H1 (cell line): ENCODE data around the gene COL25A1. TPM values are rescaled to one million over a fixed set of nuclear protein-coding genes. Genes with fewer than 3 reads are reported as not detected.

Experiments
- CTCF ChIA-PET: fragments of 300-600 bp; sonication (Branson Sonifier 250); formaldehyde crosslinking; loops from one replicate; lab custom pipeline; 2021; ENCODE audit not compliant: partially characterized antibody; lab: Charles Lee
- POLR2A ChIA-PET: fragments of 300-600 bp; sonication (Branson Sonifier 250); formaldehyde crosslinking; loops from one replicate; lab custom pipeline; 2021; ENCODE audit warnings: inconsistent platforms; ENCODE audit not compliant: partially characterized antibody; lab: Charles Lee
- DNase-seq, 2 experiments: peaks; one replicate each; pipeline versions ENCODE4 v3.0.0 to v3.0.0-alpha.2; 2010 to 2022; ENCODE audit warnings: low spot score in 2 of 2, low read depth in 1 of 2, mixed read lengths in 1 of 2
- FAIRE-seq: peaks from 2 replicates; lab custom pipeline; 2011; peaks lifted over from hg19 to GRCh38; lab: Jason Lieb, UNC
- H2AFZ ChIP-seq: 2 replicates; pipeline ENCODE4 v1.8.1; 2012; ENCODE audit warnings: low read length, inconsistent platforms
- H2AK5ac ChIP-seq: 2 replicates; pipeline ENCODE4 v1.6.1; 2013; ENCODE audit warnings: low read depth, low read length
- H2BK120ac ChIP-seq: replicated peaks from 2 replicates; pipeline ENCODE3; 2013; ENCODE audit warnings: low read depth, low read length, inconsistent platforms
- H2BK12ac ChIP-seq: 2 replicates; pipeline ENCODE4 v1.6.1; 2013; ENCODE audit warnings: low read depth, low read length
- H2BK15ac ChIP-seq: 2 replicates; pipeline ENCODE4 v1.6.1; 2013; ENCODE audit warnings: low read length
- H2BK20ac ChIP-seq: 2 replicates; pipeline ENCODE4 v1.6.1; 2013; ENCODE audit warnings: low read length
- H2BK5ac ChIP-seq: 2 replicates; pipeline ENCODE4 v1.6.1; 2013; ENCODE audit warnings: low read depth, low read length
- H3K14ac ChIP-seq: 2 replicates; pipeline ENCODE4 v1.6.1; 2013; ENCODE audit warnings: inconsistent platforms; ENCODE audit not compliant: insufficient read length
- H3K18ac ChIP-seq: 2 replicates; pipeline ENCODE4 v1.6.1; 2013; ENCODE audit warnings: low read length; ENCODE audit errors: extremely low read depth
- H3K23ac ChIP-seq: 2 replicates; pipeline ENCODE4 v1.6.1; 2013; ENCODE audit warnings: inconsistent platforms; ENCODE audit not compliant: insufficient read length
- H3K23me2 ChIP-seq: 2 replicates; pipeline ENCODE4 v1.6.1; 2013; ENCODE audit warnings: low read depth, low read length
- H3K27ac ChIP-seq: 2 replicates; pipeline ENCODE4 v1.6.1; 2011; ENCODE audit warnings: low read depth, low read length, inconsistent platforms
- H3K27me3 ChIP-seq, 4 experiments: replicated peaks in 1 of 4; 1 replicate in 1 of 4; 2 replicates in 3 of 4; pipeline versions ENCODE4 v1.6.1 to v1.8.1; 2011 to 2013; ENCODE audit warnings: low read length in 3 of 4, mild to moderate bottlenecking in 3 of 4, inconsistent platforms in 2 of 4, mixed read lengths in 2 of 4, moderate library complexity in 1 of 4; ENCODE audit not compliant: control insufficient read depth in 3 of 4, insufficient read depth in 3 of 4; ENCODE audit errors: extremely low read depth in 1 of 4
- H3K36me3 ChIP-seq, 4 experiments: 2 replicates each; pipeline versions ENCODE4 v1.6.1 to v1.8.1; 2011 to 2013; ENCODE audit warnings: mild to moderate bottlenecking in 4 of 4, low read length in 3 of 4, moderate library complexity in 2 of 4, control low read depth in 1 of 4, inconsistent platforms in 1 of 4; ENCODE audit not compliant: insufficient read depth in 4 of 4, control insufficient read depth in 2 of 4
- H3K4ac ChIP-seq: replicated peaks from 2 replicates; pipeline ENCODE3; 2013; ENCODE audit warnings: low read length, low read depth, mixed read lengths, inconsistent platforms; ENCODE audit not compliant: insufficient read length
- H3K4me1 ChIP-seq, 4 experiments: replicated peaks in 1 of 4; 1 replicate in 1 of 4; 2 replicates in 3 of 4; pipeline versions ENCODE4 v1.6.1 to v1.8.1; 2011 to 2013; ENCODE audit warnings: low read length in 3 of 4, inconsistent platforms in 2 of 4, mixed read lengths in 1 of 4; ENCODE audit not compliant: insufficient read depth in 4 of 4, control insufficient read depth in 3 of 4
- H3K4me2 ChIP-seq, 2 experiments: 2 replicates each; pipeline versions ENCODE4 v1.6.1 to v1.8.1; 2011 to 2013; ENCODE audit warnings: low read depth in 2 of 2, low read length in 2 of 2, control low read depth in 1 of 2, inconsistent platforms in 1 of 2, mild to moderate bottlenecking in 1 of 2; ENCODE audit not compliant: insufficient read depth in 1 of 2
- H3K4me3 ChIP-seq, 4 experiments: fragments of 200-600, 300-600 bp in 1 of 4; sonication (generic), shearing (Covaris generic), sonication (Bioruptor Twin) in 1 of 4; 2 replicates each; pipeline versions ENCODE4 v1.5.1 to v1.8.1; 2011 to 2016; ENCODE audit warnings: low read length in 4 of 4, low read depth in 3 of 4, control low read depth in 2 of 4, inconsistent platforms in 2 of 4, mild to moderate bottlenecking in 2 of 4, mixed read lengths in 1 of 4, moderate library complexity in 1 of 4; ENCODE audit not compliant: insufficient read depth in 2 of 4; ENCODE audit errors: extremely low read depth in 1 of 4
- H3K56ac ChIP-seq: replicated peaks from 2 replicates; pipeline ENCODE3; 2013; ENCODE audit warnings: low read depth, mild to moderate bottlenecking, mixed read lengths, low read length, inconsistent platforms; ENCODE audit not compliant: insufficient read length
- H3K79me1 ChIP-seq: 2 replicates; pipeline ENCODE4 v1.6.1; 2013; ENCODE audit warnings: low read depth, low read length, control low read depth
- H3K79me2 ChIP-seq, 2 experiments: 2 replicates each; pipeline versions ENCODE4 v1.6.1 to v1.8.1; 2012 to 2013; ENCODE audit warnings: low read length in 2 of 2, mild to moderate bottlenecking in 2 of 2, inconsistent platforms in 1 of 2; ENCODE audit not compliant: insufficient read depth in 2 of 2, control insufficient read depth in 1 of 2
- H3K9ac ChIP-seq, 4 experiments: replicated peaks in 1 of 4; 1 replicate in 1 of 4; 2 replicates in 3 of 4; pipeline versions ENCODE4 v1.6.1 to v1.8.1; 2011 to 2013; ENCODE audit warnings: low read depth in 3 of 4, low read length in 3 of 4, control low read depth in 2 of 4, mild to moderate bottlenecking in 2 of 4, moderate library complexity in 2 of 4, inconsistent platforms in 1 of 4; ENCODE audit errors: extremely low read depth in 1 of 4
- H3K9me3 ChIP-seq, 2 experiments: 2 replicates each; pipeline versions ENCODE4 v1.6.1 to v1.8.1; 2012 to 2013; ENCODE audit warnings: mild to moderate bottlenecking in 2 of 2, moderate library complexity in 2 of 2, control low read depth in 1 of 2, inconsistent platforms in 1 of 2, low read depth in 1 of 2, low read length in 1 of 2, mixed read lengths in 1 of 2; ENCODE audit not compliant: insufficient read depth in 2 of 2
- H4K20me1 ChIP-seq, 2 experiments: replicated peaks in 1 of 2; 2 replicates each; pipeline versions ENCODE3 to v1.8.1; 2011 to 2013; ENCODE audit warnings: inconsistent platforms in 2 of 2, low read length in 2 of 2, mild to moderate bottlenecking in 1 of 2; ENCODE audit not compliant: insufficient read depth in 2 of 2, control insufficient read depth in 1 of 2
- H4K5ac ChIP-seq: 2 replicates; pipeline ENCODE4 v1.6.1; 2013; ENCODE audit warnings: low read length, low read depth, mixed read lengths, inconsistent platforms; ENCODE audit not compliant: insufficient read length
- H4K8ac ChIP-seq: 2 replicates; pipeline ENCODE4 v1.8.0; 2013; ENCODE audit warnings: mild to moderate bottlenecking, moderate library complexity, low read length, inconsistent platforms; ENCODE audit not compliant: insufficient read depth; ENCODE audit errors: extremely low read depth
- H4K91ac ChIP-seq: replicated peaks from 2 replicates; pipeline ENCODE3; 2013; ENCODE audit warnings: low read length, mixed read lengths, inconsistent platforms; ENCODE audit not compliant: insufficient read length
- BRCA1 ChIP-seq: IDR thresholded peaks from 2 replicates; pipeline ENCODE4 v1.6.1; 2012; ENCODE audit warnings: low read depth, low read length, improper control_type of control experiment
- CBX5 ChIP-seq: fragments of 300-800, 300-1000 bp; sonication (generic); IDR thresholded peaks from 2 replicates; pipeline ENCODE4 v1.7.1; 2016; ENCODE audit warnings: antibody characterized with exemption, low read length, low read depth
- CHD1 ChIP-seq: IDR thresholded peaks from 2 replicates; pipeline ENCODE4 v1.6.1; 2012; ENCODE audit warnings: low read depth, low read length, improper control_type of control experiment
- EGR1 ChIP-seq: IDR thresholded peaks from 2 replicates; pipeline ENCODE4 v1.6.1; 2011; ENCODE audit warnings: low read depth, low read length, borderline replicate concordance
- HDAC6 ChIP-seq: IDR thresholded peaks from one replicate; pipeline ENCODE4 v1.7.1; 2012; ENCODE audit warnings: low read depth, mild to moderate bottlenecking, inconsistent platforms, low read length, moderate library complexity
- MAFK ChIP-seq: IDR thresholded peaks from 2 replicates; pipeline ENCODE4 v1.6.1; 2012; ENCODE audit warnings: low read depth, mild to moderate bottlenecking, improper control_type of control experiment, low read length
- RBBP5 ChIP-seq: IDR thresholded peaks from 2 replicates; pipeline ENCODE4 v1.7.1; 2012; ENCODE audit warnings: low read depth, mild to moderate bottlenecking, inconsistent platforms, low read length, moderate library complexity, borderline replicate concordance
- RFX5 ChIP-seq: IDR thresholded peaks from 2 replicates; pipeline ENCODE4 v1.6.1; 2011; ENCODE audit warnings: low read depth, low read length, improper control_type of control experiment, borderline replicate concordance
- SIRT6 ChIP-seq: IDR thresholded peaks from one replicate; pipeline ENCODE4 v1.7.1; 2012; ENCODE audit warnings: low read length, inconsistent platforms
- TAF1 ChIP-seq: IDR thresholded peaks from 2 replicates; pipeline ENCODE4 v1.6.1; 2011; ENCODE audit warnings: mild to moderate bottlenecking, low read depth, low read length
- polyA plus RNA-seq, 7 experiments: library from polyadenylated mRNA; depleted of rRNA in 3 of 7; stranded (reverse) in 5 of 7; unstranded in 2 of 7; fragments of >200 nt in 5 of 7; fragments of 200-250 nt in 2 of 7; gene quantifications; 1 replicate in 5 of 7; 2 replicates in 1 of 7; 4 replicates in 1 of 7; pipeline versions ENCODE4 v1.2.1 to v1.2.3, GENCODE V29; 2011 to 2013; ENCODE audit warnings: missing spikeins in 2 of 7, mixed read lengths in 2 of 7
- total RNA-seq: library from RNA; stranded (reverse); fragmentation: NEBNext Ultra II Directional; extraction: Animal tissue kit (Norgen Biotek cat#: 25700); gene quantifications from 2 replicates; pipeline ENCODE4 v1.2.1, GENCODE V29; 2021
- TF ChIP-seq, protein P1 (sequence below): IDR thresholded peaks from 2 replicates; pipeline ENCODE4 v1.6.1; 2011; ENCODE audit warnings: low read depth, mild to moderate bottlenecking, low read length; ENCODE audit not compliant: insufficient read depth

Gene COL25A1
- total and polyA plus RNA-seq, 2 of the 8 experiments (the other 6 are each of a cell fraction or from before 2014, with no cell fraction given) = 1.1 to 8.3 TPM

DNA sequence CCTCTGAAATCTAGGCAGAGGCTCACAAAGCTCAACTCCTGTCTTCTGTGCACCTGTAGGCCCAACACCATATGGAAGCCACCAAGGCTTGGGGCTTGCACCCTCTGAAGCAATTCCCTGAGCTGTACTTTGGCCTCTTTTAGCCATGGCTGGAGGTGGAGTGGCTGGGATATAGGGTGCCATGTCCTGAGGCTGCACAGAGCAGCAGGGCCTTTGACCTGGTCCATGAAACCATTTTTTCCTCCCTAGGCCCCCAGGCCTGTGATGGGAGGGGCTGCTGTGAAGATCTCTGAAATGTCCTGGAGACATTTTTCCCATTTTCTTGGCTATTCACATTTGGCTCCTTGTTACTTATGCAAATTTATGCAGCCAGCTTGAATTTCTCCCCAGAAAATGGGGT, 20.9 kb upstream of the COL25A1 start:
- no peak overlapping the region for H4K5ac ChIP-seq
- H3K4ac ChIP-seq = no peak overlapping the region
- no peak overlapping the region for H2BK12ac ChIP-seq
- no peak overlapping the region for H4K91ac ChIP-seq
- H2BK20ac ChIP-seq = no peak overlapping the region
- no peaks in the 10 kb centered on the region for H4K20me1 ChIP-seq
- H3K23me2 ChIP-seq = no peaks in the 10 kb centered on the region
- no peak overlapping the region for H3K27ac ChIP-seq
- H3K14ac ChIP-seq = no peak overlapping the region
- CTCF ChIA-PET = interaction anchor here (0.7 to 4.0 kb wide), 3 partner anchors 9 to 82 kb away, joined by 3 to 14 read pairs (median 3); no protein-coding TSS in a partner anchor
- FAIRE-seq = no peak
- H2AK5ac ChIP-seq = no peak overlapping the region
- no peaks in the 10 kb centered on the region for H3K4me1 ChIP-seq
- POLR2A ChIA-PET = no interaction called here
- H3K9me3 ChIP-seq = peaks cover 12 to 24% of the 10 kb centered on the region in 2 experiments
- H3K36me3 ChIP-seq = no peaks in the 10 kb centered on the region
- H3K27me3 ChIP-seq = no peaks in the 10 kb centered on the region
- no peak overlapping the region for H4K8ac ChIP-seq
- no peak overlapping the region for H3K18ac ChIP-seq
- DNase-seq = no peak
- H3K79me1 ChIP-seq = no peaks in the 10 kb centered on the region
- H3K56ac ChIP-seq = no peak overlapping the region
- no peak overlapping the region for H2BK5ac ChIP-seq
- H3K4me3 ChIP-seq = no peak overlapping the region
- H3K9ac ChIP-seq = no peak overlapping the region
- no peak overlapping the region for H2BK120ac ChIP-seq
- no peak overlapping the region for H2BK15ac ChIP-seq
- H3K79me2 ChIP-seq = no peaks in the 10 kb centered on the region
- no peak overlapping the region for H3K23ac ChIP-seq
- H3K4me2 ChIP-seq = no peak overlapping the region
- no peak overlapping the region for H2AFZ ChIP-seq
- TF ChIP-seq BRCA1 (no peak), CHD1 (no peak), MAFK (no peak), RFX5 (no peak), CBX5 (no peak), TAF1 (no peak), HDAC6 (no peak), SIRT6 (no peak), EGR1 (no peak), RBBP5 (no peak)
- TF ChIP-seq, protein P1, sequence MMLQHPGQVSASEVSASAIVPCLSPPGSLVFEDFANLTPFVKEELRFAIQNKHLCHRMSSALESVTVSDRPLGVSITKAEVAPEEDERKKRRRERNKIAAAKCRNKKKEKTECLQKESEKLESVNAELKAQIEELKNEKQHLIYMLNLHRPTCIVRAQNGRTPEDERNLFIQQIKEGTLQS = no peak
